ENCODE measurements around the gene LAYN. TPM values are rescaled to one million over a fixed set of nuclear protein-coding genes. Genes with fewer than 3 reads are reported as not detected.

Gene LAYN
- total and polyA plus RNA-seq, 2 of the 4 experiments (the other 2 are of a cell fraction), result 92.5 to 118 TPM

Small RNA genes lying within 50 kb of the gene (microRNA-seq; reads per million reads assigned to microRNA genes)
- 13.1 to 23.8 reads per million in 2 experiments for gene MIR34B (ENCODE audit: insufficient read depth in 1 of 2, insufficient read length in 1 of 2, unreplicated experiment in 1 of 2)
- gene MIR34C (ENCODE audit: insufficient read depth in 1 of 2, insufficient read length in 1 of 2, unreplicated experiment in 1 of 2), result 193 to 6,315 reads per million in 2 experiments

Small RNA genes lying within 50 kb of the gene (small RNA-seq; reads per million reads assigned to genes)
- gene MIR34B (1.7 to 156 (median 87.2) reads per million in 5 experiments), gene MIR34C (2.7 to 192 (median 113) reads per million in 5 experiments)

Other genes starting within 250 kb of the LAYN start
- gene POU2AF3, start 242.2 kb upstream of the LAYN start, total RNA-seq (2012; rRNA removed), result not detected in 2 replicates
- gene POU2AF3, start 242.2 kb upstream of the LAYN start, polyA plus RNA-seq (2012; rRNA removed), result 0.17 TPM in 1 of 2 replicates, not detected in the other
- gene POU2AF1, start 161.4 kb upstream of the LAYN start, total RNA-seq (2012; rRNA removed), result not detected in 2 replicates
- gene POU2AF1, start 161.4 kb upstream of the LAYN start, polyA plus RNA-seq (2012; rRNA removed), result not detected in 2 replicates
- not detected in 2 replicates for gene BTG4, start 28.3 kb upstream of the LAYN start, total RNA-seq (2012; rRNA removed)
- gene BTG4, start 28.3 kb upstream of the LAYN start, polyA plus RNA-seq (2012; rRNA removed), result not detected in 2 replicates
- not detected in 2 replicates for gene HOATZ, start 25.9 kb upstream of the LAYN start, total RNA-seq (2012; rRNA removed)
- gene HOATZ, start 25.9 kb upstream of the LAYN start, polyA plus RNA-seq (2012; rRNA removed), result not detected in 2 replicates
- gene SIK2, start 61.7 kb downstream of the LAYN start, total RNA-seq (2012; rRNA removed), result 7.9 and 8.6 TPM in 2 replicates
- gene SIK2, start 61.7 kb downstream of the LAYN start, polyA plus RNA-seq (2012; rRNA removed), result 10.2 and 10.4 TPM in 2 replicates
- 52.8 and 62.9 TPM in 2 replicates for gene PPP2R1B, start 225.7 kb downstream of the LAYN start, total RNA-seq (2012; rRNA removed)
- gene PPP2R1B, start 225.7 kb downstream of the LAYN start, polyA plus RNA-seq (2012; rRNA removed), result 22.4 and 23.0 TPM in 2 replicates

Measured in IMR-90 (cell line).